Right atrium auricular region (tissue), 2 donors: ENCODE measurements around the gene CEP57L1. TPM values are rescaled to one million over a fixed set of nuclear protein-coding genes. Genes with fewer than 3 reads are reported as not detected.

Experiments
- DNase-seq: peaks from one replicate; pipeline ENCODE4 v3.0.0-alpha.2; 2019; ENCODE audit warnings: low spot score
- H3K27ac ChIP-seq, 2 donors: fragments of 200-600 bp; sonication (generic); 1 replicate in 1 of 2; 2 replicates in 1 of 2; pipeline ENCODE4 v1.5.1; 2016 to 2019
- H3K27me3 ChIP-seq, 2 donors: fragments of 200-600 bp; sonication (generic); one replicate each; pipeline versions ENCODE4 v1.5.1 to v1.6.0; 2017 to 2019
- H3K36me3 ChIP-seq: fragments of 200-600 bp; sonication (generic); one replicate; pipeline ENCODE4 v1.5.1; 2016
- H3K4me1 ChIP-seq, 2 donors: fragments of 200-600 bp; sonication (generic); one replicate each; pipeline versions ENCODE4 v1.5.1 to v1.6.0; 2017 to 2019
- H3K4me3 ChIP-seq, 2 donors: fragments of 200-600 bp; sonication (generic); 1 replicate in 1 of 2; 2 replicates in 1 of 2; pipeline ENCODE4 v1.5.1; 2017 to 2019; ENCODE audit warnings: mild to moderate bottlenecking in 1 of 2, moderate library complexity in 1 of 2
- H3K9me3 ChIP-seq, 2 donors: fragments of 200-600 bp; sonication (generic); one replicate each; pipeline ENCODE4 v1.5.1; 2019
- CTCF ChIP-seq, 2 donors: fragments of 200-600 bp; sonication (generic); IDR thresholded peaks; one replicate each; pipeline ENCODE4 v1.5.1; 2019; ENCODE audit warnings: antibody characterized with exemption in 2 of 2
- total RNA-seq, 2 donors: library from RNA; depleted of rRNA; stranded (reverse); fragments of >200 nt; gene quantifications; one replicate each; pipeline ENCODE4 v1.1.0, GENCODE V29; 2016

CEP57L1 gene
- total RNA-seq, 2 donors from 2014 or later = 6.9 to 15.6 TPM

GRCh38 chr6:109202409-109203264 is 107.3 kb downstream of the CEP57L1 start:
- no peak for TF ChIP-seq CTCF (IDR thresholded peaks at IDR 0.05)
- Histone ChIP-seq H3K27ac (no peak overlapping the region), H3K27me3 (no peaks in the 10 kb centered on the region), H3K4me3 (no peak overlapping the region), H3K9me3 (no peaks in the 10 kb centered on the region), H3K4me1 (no peaks in the 10 kb centered on the region), H3K36me3 (no peaks in the 10 kb centered on the region)
- no peak for DNase-seq

- Histone ChIP-seq H3K4me3 (no peak overlapping the region), H3K27ac (no peak overlapping the region), H3K9me3 (no peaks in the 10 kb centered on the region), H3K36me3 (no peaks in the 10 kb centered on the region), H3K4me1 (no peaks in the 10 kb centered on the region), H3K27me3 (no peaks in the 10 kb centered on the region)
- no peak for TF ChIP-seq CTCF (IDR thresholded peaks at IDR 0.05)
- DNase-seq = no peak
These were observed 109.2 kb downstream of the CEP57L1 start for GRCh38 chr6:109204511-109204910.

GRCh38 chr6:109212683-109213082 is 117.4 kb downstream of the CEP57L1 start:
- TF ChIP-seq CTCF (IDR thresholded peaks at IDR 0.05) = no peak
- H3K4me1 ChIP-seq = no peaks in the 10 kb centered on the region
- no peak overlapping the region for H3K27ac ChIP-seq
- no peak for DNase-seq
- no peak overlapping the region for H3K4me3 ChIP-seq
- no peaks in the 10 kb centered on the region for H3K27me3 ChIP-seq
- no peaks in the 10 kb centered on the region for H3K36me3 ChIP-seq
- H3K9me3 ChIP-seq = peaks cover 0 to 17% of the 10 kb centered on the region in 2 donors

Other genes with a start within 250 kb of the CEP57L1 start
- 1 to 10 TPM; 5.3 to 5.5 TPM for gene ARMC2, start 247.1 kb upstream of the CEP57L1 start, total RNA-seq
- gene SESN1, start 661 bp upstream of the CEP57L1 start, total RNA-seq = 10 to 100 TPM; 35.1 to 55.7 TPM